Pons (tissue), 1 donor: ENCODE data around the gene NRG3.

Source experiments
- DNase-seq: peaks from one replicate; pipeline ENCODE4 v3.0.0-alpha.2; 2016; ENCODE audit warnings: low spot score

NRG3 gene

GRCh38 chr10:82091413-82091812, 216.4 kb downstream of the NRG3 start:
- peak; percentile 9 for DNase-seq

- DNase-seq: no peak
Measured at GRCh38 chr10:82092111-82092510, 217.1 kb downstream of the NRG3 start.

GRCh38 chr10:82124713-82125112, 249.7 kb downstream of the NRG3 start:
- DNase-seq: no peak

- no peak for DNase-seq
Measured at GRCh38 chr10:82128527-82128926, 253.5 kb downstream of the NRG3 start.

GRCh38 chr10:82136103-82136502, 261.1 kb downstream of the NRG3 start:
- no peak for DNase-seq

- DNase-seq: no peak
Measured at GRCh38 chr10:82144153-82144552, 269.2 kb downstream of the NRG3 start.

- DNase-seq: no peak
Measured at GRCh38 chr10:82148764-82149163, 273.8 kb downstream of the NRG3 start.

- DNase-seq: no peak
Measured at GRCh38 chr10:82149674-82150073, 274.7 kb downstream of the NRG3 start.

- DNase-seq: no peak
Measured at GRCh38 chr10:82150123-82150900, 275.3 kb downstream of the NRG3 start.

- no peak for DNase-seq
Measured at GRCh38 chr10:82160307-82160706, 285.3 kb downstream of the NRG3 start.

GRCh38 chr10:82161264-82161663, 286.3 kb downstream of the NRG3 start:
- no peak for DNase-seq

GRCh38 chr10:82162549-82163195, 287.7 kb downstream of the NRG3 start:
- no peak for DNase-seq

GRCh38 chr10:82171899-82172298, 296.9 kb downstream of the NRG3 start:
- no peak for DNase-seq

GRCh38 chr10:82176587-82176986, 301.6 kb downstream of the NRG3 start:
- DNase-seq: no peak

GRCh38 chr10:82190432-82191260, 315.7 kb downstream of the NRG3 start:
- DNase-seq: no peak

GRCh38 chr10:82191653-82192052, 316.7 kb downstream of the NRG3 start:
- peak; percentile 37 for DNase-seq

- no peak for DNase-seq
Measured at GRCh38 chr10:82192665-82193064, 317.7 kb downstream of the NRG3 start.

GRCh38 chr10:82194419-82194818, 319.4 kb downstream of the NRG3 start:
- DNase-seq: no peak

- DNase-seq: no peak
Measured at GRCh38 chr10:82206831-82207230, 331.8 kb downstream of the NRG3 start.

- no peak for DNase-seq
Measured at GRCh38 chr10:82208726-82209125, 333.7 kb downstream of the NRG3 start.

GRCh38 chr10:82210331-82210730, 335.3 kb downstream of the NRG3 start:
- peak; percentile 35 for DNase-seq

- no peak for DNase-seq
Measured at GRCh38 chr10:82211346-82211745, 336.4 kb downstream of the NRG3 start.

- DNase-seq: no peak
Measured at GRCh38 chr10:82212753-82213152, 337.8 kb downstream of the NRG3 start.
